Neuronal stem cell (in vitro differentiated cells): ENCODE measurements around the gene RAB17.
"Not testable (repeated sequence)": the region's sequence is repeated elsewhere in the genome, so short reads cannot be mapped to it uniquely, and the experiment has no call there.

ENCODE experiments used
- DNase-seq: peaks from one replicate; pipeline ENCODE4 v3.0.0-alpha.2; 2013; ENCODE audit warnings: low spot score
- H2AFZ ChIP-seq: one replicate; pipeline ENCODE4 v1.6.1; 2013; ENCODE audit warnings: mild to moderate bottlenecking, low read length, inconsistent platforms
- H2AK5ac ChIP-seq: 2 replicates; pipeline ENCODE4 v1.6.1; 2013; ENCODE audit warnings: low read depth, mild to moderate bottlenecking, inconsistent platforms, low read length, moderate library complexity, mixed read lengths
- H2BK120ac ChIP-seq: 2 replicates; pipeline ENCODE4 v1.6.1; 2013; ENCODE audit warnings: low read depth, mild to moderate bottlenecking, inconsistent platforms, low read length, moderate library complexity, mixed read lengths
- H2BK12ac ChIP-seq: one replicate; pipeline ENCODE4 v1.6.1; 2013; ENCODE audit warnings: low read length, inconsistent platforms
- H2BK15ac ChIP-seq: 2 replicates; pipeline ENCODE4 v1.6.1; 2013; ENCODE audit warnings: mild to moderate bottlenecking, low read length, inconsistent platforms, mixed read lengths
- H2BK5ac ChIP-seq: one replicate; pipeline ENCODE4 v1.6.1; 2013; ENCODE audit warnings: inconsistent platforms, mild to moderate bottlenecking, low read length, moderate library complexity
- H3K14ac ChIP-seq: one replicate; pipeline ENCODE4 v1.6.1; 2013; ENCODE audit warnings: low read length, inconsistent platforms
- H3K18ac ChIP-seq: 2 replicates; pipeline ENCODE4 v1.6.1; 2013; ENCODE audit warnings: low read length, inconsistent platforms
- H3K23ac ChIP-seq: 2 replicates; pipeline ENCODE4 v1.6.1; 2013; ENCODE audit warnings: low read depth, mild to moderate bottlenecking, mixed read lengths, low read length, inconsistent platforms; ENCODE audit not compliant: poor library complexity
- H3K27ac ChIP-seq: replicated peaks from 3 replicates; pipeline ENCODE4 v1.5.1; 2013; ENCODE audit warnings: low read length, inconsistent platforms
- H3K27me3 ChIP-seq, 3 experiments: 2 replicates each; pipeline ENCODE4 v1.6.1; 2013; ENCODE audit warnings: low read length in 3 of 3, mild to moderate bottlenecking in 2 of 3, inconsistent platforms in 1 of 3, low read depth in 1 of 3, mixed read lengths in 1 of 3, moderate library complexity in 1 of 3; ENCODE audit not compliant: control insufficient read depth in 3 of 3, insufficient read depth in 3 of 3
- H3K36me3 ChIP-seq, 2 donors: replicated peaks in 1 of 2; 2 replicates each; pipeline ENCODE4 v1.6.1; 2013; ENCODE audit warnings: low read length in 2 of 2; ENCODE audit not compliant: control insufficient read depth in 2 of 2, insufficient read depth in 2 of 2
- H3K4ac ChIP-seq: 2 replicates; pipeline ENCODE4 v1.6.1; 2013; ENCODE audit warnings: inconsistent platforms, mild to moderate bottlenecking, low read length, moderate library complexity
- H3K4me1 ChIP-seq, 2 donors: 1 replicate in 1 of 2; 2 replicates in 1 of 2; pipeline ENCODE4 v1.6.1; 2013; ENCODE audit warnings: low read length in 2 of 2, low read depth in 1 of 2; ENCODE audit not compliant: control insufficient read depth in 2 of 2, insufficient read depth in 1 of 2
- H3K4me2 ChIP-seq: one replicate; pipeline ENCODE4 v1.6.1; 2013; ENCODE audit warnings: mild to moderate bottlenecking, low read length, inconsistent platforms; ENCODE audit not compliant: insufficient read depth, poor library complexity, severe bottlenecking
- H3K4me3 ChIP-seq, 2 donors: 2 replicates each; pipeline ENCODE4 v1.5.1; 2013; ENCODE audit warnings: low read length in 2 of 2, mild to moderate bottlenecking in 2 of 2, inconsistent platforms in 1 of 2, moderate library complexity in 1 of 2
- H3K79me1 ChIP-seq: one replicate; pipeline ENCODE4 v1.6.1; 2013; ENCODE audit warnings: low read depth, mild to moderate bottlenecking, inconsistent platforms, low read length, moderate library complexity
- H3K9ac ChIP-seq: one replicate; pipeline ENCODE4 v1.6.1; 2013; ENCODE audit warnings: mild to moderate bottlenecking, low read depth, low read length, inconsistent platforms; ENCODE audit not compliant: poor library complexity
- H3K9me3 ChIP-seq, 2 donors: replicated peaks in 1 of 2; 2 replicates each; pipeline versions ENCODE3 to v1.6.1; 2013; ENCODE audit warnings: low read length in 2 of 2, mild to moderate bottlenecking in 2 of 2, inconsistent platforms in 1 of 2, low read depth in 1 of 2, mixed read lengths in 1 of 2, moderate library complexity in 1 of 2; ENCODE audit not compliant: control insufficient read depth in 2 of 2, insufficient read depth in 1 of 2
- H4K8ac ChIP-seq: one replicate; pipeline ENCODE4 v1.6.1; 2013; ENCODE audit warnings: low read depth, mild to moderate bottlenecking, inconsistent platforms, low read length, moderate library complexity
- H4K91ac ChIP-seq: one replicate; pipeline ENCODE4 v1.6.1; 2013; ENCODE audit warnings: low read length, low read depth, mild to moderate bottlenecking, inconsistent platforms; ENCODE audit not compliant: poor library complexity
- WGBS, 2 donors: extraction: QIAGEN DNeasy Blood & Tissue Kit; methylation state at CpG; one replicate each; pipeline ENCODE4 v1.1.7; 2013; ENCODE audit warnings: missing lambda C conversion rate in 2 of 2, mixed read lengths in 1 of 2; ENCODE audit not compliant: insufficient read length in 2 of 2, insufficient replicate concordance in 1 of 2; ENCODE audit errors: extremely low coverage in 2 of 2; 5-methylcytosine and 5-hydroxymethylcytosine counted together

RAB17 gene

DNA sequence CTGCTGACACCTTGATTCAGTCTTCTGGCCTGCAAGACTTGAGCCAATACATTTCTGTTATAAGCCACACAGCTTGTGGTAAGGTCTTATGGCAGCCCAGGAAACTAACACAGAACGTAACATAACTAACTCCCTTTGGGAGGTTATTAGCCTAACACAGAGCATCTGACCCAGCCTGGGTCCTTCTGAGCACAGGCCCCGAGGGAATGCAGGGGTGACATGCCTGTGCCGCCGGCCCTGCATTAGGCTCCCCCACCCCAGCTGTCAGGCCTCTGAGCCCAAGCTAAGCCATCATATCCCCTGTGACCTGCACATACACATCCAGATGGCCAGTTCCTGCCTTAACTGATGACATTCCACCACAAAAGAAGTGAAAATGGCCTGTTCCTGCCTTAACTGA, 16.0 kb upstream of the RAB17 start:
- H3K4me3 ChIP-seq = peak overlapping the region in 1 of 2 donors; percentile 3
- not testable (repeated sequence) for H3K79me1 ChIP-seq, H3K36me3 ChIP-seq, H3K9ac ChIP-seq, H4K8ac ChIP-seq, H4K91ac ChIP-seq, H3K4me1 ChIP-seq, H3K18ac ChIP-seq, H3K9me3 ChIP-seq, H2AK5ac ChIP-seq, H3K23ac ChIP-seq, H3K27ac ChIP-seq, H3K4me2 ChIP-seq, H3K27me3 ChIP-seq, H2BK15ac ChIP-seq, DNase-seq, H2BK120ac ChIP-seq, H3K14ac ChIP-seq, H2AFZ ChIP-seq, H2BK12ac ChIP-seq, H2BK5ac ChIP-seq, H3K4ac ChIP-seq
- WGBS, 2 donors = no CpG with 5 or more reads among the region's 4 CpGs

DNA sequence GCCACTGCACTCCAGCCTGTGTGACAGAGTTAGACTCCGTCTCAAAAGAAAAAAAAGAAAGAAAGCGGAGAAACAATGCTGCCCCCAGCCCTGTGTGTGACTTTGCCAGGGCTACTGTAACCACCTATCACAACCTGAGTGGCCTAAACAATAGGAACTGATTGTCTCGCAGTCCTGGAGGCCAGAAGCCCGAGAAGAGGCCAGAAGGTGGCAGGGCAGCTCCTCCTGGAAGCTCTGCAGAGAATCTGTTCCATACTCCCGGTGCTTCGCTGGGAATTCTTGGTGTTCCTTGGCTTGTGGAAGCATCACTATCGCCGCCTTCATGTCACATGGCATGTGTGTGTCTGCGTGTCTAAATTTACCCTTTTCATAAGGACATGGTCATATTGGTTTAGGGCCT, 14.4 kb upstream of the RAB17 start:
- Histone ChIP-seq H3K18ac (peak overlapping the region; percentile 32), H3K9ac (no peak overlapping the region), H4K8ac (no peak overlapping the region), H2AK5ac (no peak overlapping the region), H2AFZ (no peak overlapping the region), H2BK5ac (no peak overlapping the region), H3K36me3 (no peaks in the 10 kb centered on the region), H3K14ac (no peak overlapping the region), H3K27me3 (peaks cover 0 to 2% (median 0%) of the 10 kb centered on the region in 3 experiments), H3K9me3 (peaks cover 3 to 6% of the 10 kb centered on the region in 2 donors), H3K79me1 (no peaks in the 10 kb centered on the region), H2BK12ac (no peak overlapping the region), H3K4me1 (peaks cover 6 to 11% of the 10 kb centered on the region in 2 donors), H3K27ac (no peak overlapping the region), H3K4me2 (no peak overlapping the region), H3K4me3 (no peak overlapping the region), H3K23ac (peak overlapping the region; percentile 8), H4K91ac (no peak overlapping the region), H2BK15ac (no peak overlapping the region), H2BK120ac (no peak overlapping the region), H3K4ac (no peak overlapping the region)
- no CpG with 5 or more reads among the region's 9 CpGs for WGBS, 2 donors
- no peak for DNase-seq

DNA sequence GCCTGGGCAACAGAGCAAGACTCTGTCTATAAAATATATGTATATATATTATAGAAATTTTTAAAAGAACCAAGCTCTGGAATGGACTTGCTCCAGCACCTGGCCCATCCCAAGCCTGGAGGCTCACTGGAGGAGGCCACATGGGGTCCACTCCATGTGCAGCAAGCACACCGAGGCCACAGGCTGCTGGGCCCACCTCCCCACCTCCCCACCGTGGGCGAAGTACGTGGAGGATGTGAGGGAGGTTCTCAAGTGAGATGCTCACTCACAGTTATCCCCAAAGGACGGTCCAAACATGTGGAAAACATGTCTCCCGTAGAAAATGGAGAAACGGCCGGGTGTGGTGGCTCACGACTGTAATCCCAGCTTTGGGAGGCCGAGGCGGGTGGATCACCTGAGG, 13.9 kb upstream of the RAB17 start:
- no peak overlapping the region for H3K4me3 ChIP-seq
- H3K18ac ChIP-seq = peak overlapping the region; percentile 83
- no peaks in the 10 kb centered on the region for H3K79me1 ChIP-seq
- no peak overlapping the region for H3K14ac ChIP-seq
- no peaks in the 10 kb centered on the region for H3K36me3 ChIP-seq
- H4K91ac ChIP-seq = no peak overlapping the region
- H3K9ac ChIP-seq = no peak overlapping the region
- H3K27ac ChIP-seq = no peak overlapping the region
- peaks cover 6 to 11% of the 10 kb centered on the region in 2 donors for H3K4me1 ChIP-seq
- H3K4me2 ChIP-seq = no peak overlapping the region
- H2AK5ac ChIP-seq = peak overlapping the region; percentile 60
- H2BK12ac ChIP-seq = no peak overlapping the region
- H3K23ac ChIP-seq = peak overlapping the region; percentile 90
- no peak overlapping the region for H3K4ac ChIP-seq
- no peak overlapping the region for H2BK5ac ChIP-seq
- no peak overlapping the region for H2BK15ac ChIP-seq
- H4K8ac ChIP-seq = no peak overlapping the region
- no CpG with 5 or more reads among the region's 11 CpGs for WGBS, 2 donors
- DNase-seq = no peak
- no peak overlapping the region for H2BK120ac ChIP-seq
- peaks cover 3 to 6% of the 10 kb centered on the region in 2 donors for H3K9me3 ChIP-seq
- peaks cover 0 to 3% (median 2%) of the 10 kb centered on the region in 3 experiments for H3K27me3 ChIP-seq
- H2AFZ ChIP-seq = no peak overlapping the region

DNA sequence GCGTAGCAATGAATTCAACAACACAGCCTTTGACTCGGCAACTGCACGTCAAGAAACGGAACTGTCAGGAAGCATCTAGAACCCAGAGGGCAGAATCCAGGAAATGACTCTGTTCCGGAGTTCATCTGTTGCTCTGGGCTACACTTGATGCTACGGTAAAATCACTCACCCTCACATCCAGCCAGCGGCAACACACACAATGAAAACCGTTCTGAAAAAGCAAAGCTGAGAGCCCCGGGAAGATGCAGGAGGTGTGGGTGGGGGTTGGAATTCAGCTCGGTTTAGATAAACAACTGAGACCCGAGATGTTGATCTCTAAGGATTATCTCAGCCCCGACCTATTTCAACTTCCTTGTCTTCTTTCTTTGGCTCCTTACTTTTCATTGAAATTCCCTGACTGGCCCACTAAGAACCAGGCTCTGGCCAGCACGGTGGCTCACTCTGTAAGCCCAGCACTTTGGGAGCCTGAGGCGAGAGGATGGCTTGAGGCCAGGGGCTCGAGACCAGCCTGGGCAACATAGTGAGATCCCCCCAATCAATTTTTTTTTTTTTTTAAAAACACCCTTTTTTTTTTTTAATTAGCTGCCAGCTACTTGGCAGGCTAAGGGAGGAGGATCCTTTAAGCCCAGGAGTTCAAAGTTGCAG, 13.3 kb upstream of the RAB17 start:
- Histone ChIP-seq H3K36me3 (no peaks in the 10 kb centered on the region), H3K27ac (no peak overlapping the region), H2BK120ac (no peak overlapping the region), H3K9me3 (peaks cover 3 to 6% of the 10 kb centered on the region in 2 donors), H3K4me3 (no peak overlapping the region), H2BK5ac (no peak overlapping the region), H2BK12ac (no peak overlapping the region), H3K27me3 (peaks cover 0 to 3% (median 2%) of the 10 kb centered on the region in 3 experiments), H2AK5ac (no peak overlapping the region), H3K4ac (no peak overlapping the region), H3K4me1 (peaks cover 6 to 11% of the 10 kb centered on the region in 2 donors), H3K14ac (no peak overlapping the region), H2AFZ (peak overlapping the region; percentile 82), H3K23ac (no peak overlapping the region), H3K9ac (no peak overlapping the region), H4K8ac (no peak overlapping the region), H3K4me2 (no peak overlapping the region), H3K79me1 (no peaks in the 10 kb centered on the region), H2BK15ac (no peak overlapping the region), H4K91ac (no peak overlapping the region), H3K18ac (no peak overlapping the region)
- no CpG with 5 or more reads among the region's 15 CpGs for WGBS, 2 donors
- no peak for DNase-seq
